ENCODE measurements around the gene AMOTL2. TPM values are rescaled to one million over a fixed set of nuclear protein-coding genes. Genes with fewer than 3 reads are reported as not detected.
A peak's percentile ranks its signal among the peaks of the same experiment; 100 is the strongest.

The AMOTL2 gene
- polyA plus RNA-seq, 1 of the 3 experiments (the other 2 are of a cell fraction) = 185 TPM

- TF ChIP-seq EP300 (IDR thresholded peaks at IDR 0.05; ENCODE audit: borderline replicate concordance in 1 of 2, low read depth in 1 of 2, low read length in 1 of 2) (no peak), TCF12 (IDR thresholded peaks at IDR 0.05) (peak; percentile 18; the same call in 1 of the 2 replicates), TAF1 (IDR thresholded peaks at IDR 0.05; ENCODE audit: borderline replicate concordance, low read depth, low read length) (no peak), GATA2 (CRISPR knock-in tag; IDR thresholded peaks at IDR 0.05) (no peak), ELF1 (IDR thresholded peaks at IDR 0.05) (no peak), USF2 (IDR thresholded peaks at IDR 0.05; ENCODE audit: borderline replicate concordance, low read depth, low read length) (no peak), NRF1 (IDR thresholded peaks at IDR 0.05; ENCODE audit: low read depth, low read length) (no peak), GABPA (IDR thresholded peaks at IDR 0.05; ENCODE audit: low read depth) (no peak), TEAD4 (IDR thresholded peaks at IDR 0.05; ENCODE audit: borderline replicate concordance, insufficient read depth) (no peak)
Measured at GRCh38 chr3:134336587-134336986, 37.7 kb downstream of the AMOTL2 start (continued).

- Histone ChIP-seq H3K4me1 (ENCODE audit: control insufficient read depth in 1 of 2, insufficient read depth in 2 of 2, low read depth in 1 of 2, low read length in 1 of 2) (peaks cover 3 to 54% of the 10 kb centered on the region in 2 experiments; a peak in 3 of 4 replicates), H3K4me2 (0 out of 2 replicates have a peak overlapping the region, but pooled peaks have one; percentile 8), H3K79me2 (ENCODE audit: insufficient read depth) (no peaks in the 10 kb centered on the region), H3K27ac (ENCODE audit: low read depth in 2 of 2, low read length in 1 of 2) (peak overlapping the region; percentile 52 to 64; a peak in 3 of 4 replicates), H3K9me3 (no peaks in the 10 kb centered on the region), H2AFZ (ENCODE audit: low read depth) (no peak overlapping the region), H4K20me1 (ENCODE audit: insufficient read depth) (no peaks in the 10 kb centered on the region), H3K4me3 (ENCODE audit: low read depth in 2 of 2, low read length in 1 of 2) (no peak overlapping the region), H3K27me3 (ENCODE audit: insufficient read depth) (no peaks in the 10 kb centered on the region), H3F3A (replicated peaks; ENCODE audit: insufficient read depth) (peaks cover 22% of the 10 kb centered on the region), H3K36me3 (replicated peaks in 1 of 2; ENCODE audit: control insufficient read depth in 1 of 2, insufficient read depth in 2 of 2, low read length in 1 of 2) (no peaks in the 10 kb centered on the region), H3K9ac (no peak overlapping the region), H3K9me2 (no peaks in the 10 kb centered on the region)
- ChIA-PET CTCF (interaction anchor here (1.0 kb wide), 1 partner anchor 20 kb away, joined by 5 read pairs; no protein-coding TSS in a partner anchor), POLR2A (no interaction called here)
- no peak for TF ChIP-seq RXRA (IDR thresholded peaks at IDR 0.05; ENCODE audit: borderline replicate concordance, low read depth)
- TF ChIP-seq MEF2A (IDR thresholded peaks at IDR 0.05; ENCODE audit: borderline replicate concordance, low read depth) = no peak
- TF ChIP-seq REST (IDR thresholded peaks at IDR 0.05; ENCODE audit: low read depth, low read length) = no peak
- no peak for TF ChIP-seq IRF3 (IDR thresholded peaks at IDR 0.05; ENCODE audit: low read depth, low read length)
- TF ChIP-seq SIN3A (IDR thresholded peaks at IDR 0.05; ENCODE audit: borderline replicate concordance, low read depth, low read length) = no peak
- TF ChIP-seq EZH2phosphoT487 (IDR thresholded peaks at IDR 0.05; ENCODE audit: borderline replicate concordance, low read depth) = no peak
- TF ChIP-seq RCOR1 (IDR thresholded peaks at IDR 0.05; ENCODE audit: low read length) = no peak
- TF ChIP-seq FOXJ3 (CRISPR knock-in tag; IDR thresholded peaks at IDR 0.05) = no peak
- no peak for TF ChIP-seq ELF1 (IDR thresholded peaks at IDR 0.05)
- TF ChIP-seq RAD21 (IDR thresholded peaks at IDR 0.05; ENCODE audit: low read length) = no peak
- DNase-seq = no peak
- 73% methylated on average over 2 of the region's 2 CpGs for WGBS (ENCODE audit: low lambda C conversion rate)
Measured at GRCh38 chr3:134334901-134335280, 39.4 kb downstream of the AMOTL2 start.

Data from SK-N-SH (cell line).